ENCODE results near the gene MED10.

Gene MED10

GRCh38 chr5:6399980-6400910 is 21.9 kb upstream of the MED10 start:
- DNase-seq (ENCODE audit: low spot score) = no peak

- DNase-seq (ENCODE audit: low spot score) = no peak
These were observed 20.4 kb upstream of the MED10 start for GRCh38 chr5:6398570-6399230.

GRCh38 chr5:6397536-6398269 is 19.4 kb upstream of the MED10 start:
- DNase-seq (ENCODE audit: low spot score) = no peak

GRCh38 chr5:6396836-6397535 is 18.6 kb upstream of the MED10 start:
- DNase-seq (ENCODE audit: low spot score) = no peak

- no peak for DNase-seq (ENCODE audit: low spot score)
These were observed 17.7 kb upstream of the MED10 start for GRCh38 chr5:6396043-6396442.

GRCh38 chr5:6395621-6396020 is 17.3 kb upstream of the MED10 start:
- no peak for DNase-seq (ENCODE audit: low spot score)

- no peak for DNase-seq (ENCODE audit: low spot score)
These were observed 16.7 kb upstream of the MED10 start for GRCh38 chr5:6395102-6395445.

- DNase-seq (ENCODE audit: low spot score) = no peak
These were observed 16.2 kb upstream of the MED10 start for GRCh38 chr5:6394429-6395101.

GRCh38 chr5:6393596-6394194 is 15.3 kb upstream of the MED10 start:
- DNase-seq (ENCODE audit: low spot score) = no peak

- no peak for DNase-seq (ENCODE audit: low spot score)
These were observed 14.2 kb upstream of the MED10 start for GRCh38 chr5:6392561-6392960.

GRCh38 chr5:6391151-6391550 is 12.8 kb upstream of the MED10 start:
- no peak for DNase-seq (ENCODE audit: low spot score)

GRCh38 chr5:6389946-6390530 is 11.7 kb upstream of the MED10 start:
- no peak for DNase-seq (ENCODE audit: low spot score)

GRCh38 chr5:6389397-6389796 is 11.1 kb upstream of the MED10 start:
- no peak for DNase-seq (ENCODE audit: low spot score)

- no peak for DNase-seq (ENCODE audit: low spot score)
These were observed 9.6 kb upstream of the MED10 start for GRCh38 chr5:6387970-6388369.

- DNase-seq (ENCODE audit: low spot score) = no peak
These were observed 7.9 kb upstream of the MED10 start for GRCh38 chr5:6386271-6386670.

- DNase-seq (ENCODE audit: low spot score) = no peak
These were observed 6.5 kb upstream of the MED10 start for GRCh38 chr5:6384856-6385255.

- DNase-seq (ENCODE audit: low spot score) = no peak
These were observed 5.0 kb upstream of the MED10 start for GRCh38 chr5:6383376-6383775.

GRCh38 chr5:6379246-6379645 is 899 bp upstream of the MED10 start:
- DNase-seq (ENCODE audit: low spot score) = no peak

- no peak for DNase-seq (ENCODE audit: low spot score)
These were observed 388 bp upstream of the MED10 start for GRCh38 chr5:6378766-6379103.

- DNase-seq (ENCODE audit: low spot score) = no peak
These were observed 804 bp downstream of the MED10 start for GRCh38 chr5:6377582-6377904.

- no peak for DNase-seq (ENCODE audit: low spot score)
These were observed 1.3 kb downstream of the MED10 start for GRCh38 chr5:6376974-6377520.
